ENCODE results near the gene CMTM4. TPM values are rescaled to one million over a fixed set of nuclear protein-coding genes. Genes with fewer than 3 reads are reported as not detected.

Gene CMTM4
- total and polyA plus RNA-seq, 7 experiments from 2014 or later, result 0.07 to 2.5 (median 1.7) TPM

DNA sequence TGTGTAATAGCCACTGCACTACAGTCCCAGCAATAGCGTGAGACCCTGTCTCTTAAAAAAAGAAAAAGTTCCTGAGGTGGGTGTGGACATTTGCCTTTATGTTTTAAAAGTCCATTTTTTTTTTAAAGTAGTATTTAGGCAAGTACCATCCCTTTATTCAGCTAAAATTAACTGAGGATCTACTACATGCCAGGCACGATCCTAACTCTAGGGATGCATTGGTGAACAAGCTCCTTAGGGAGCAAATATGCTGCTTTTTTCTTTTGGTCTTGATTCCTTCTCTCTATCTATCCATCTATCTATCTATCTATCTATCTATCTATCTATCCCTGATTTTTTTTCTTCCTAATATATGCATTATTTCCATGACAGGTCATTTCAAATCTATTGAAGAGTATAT is 47.4 kb downstream of the CMTM4 start:
- DNase-seq (no peak), ATAC-seq (no peak)
- ChIA-PET CTCF (interaction anchor here (0.6 to 0.9 kb wide), 5 partner anchors 9 to 254 kb away, joined by 3 to 4 read pairs (median 3); no protein-coding TSS in a partner anchor), POLR2A (no interaction called here)
- Histone ChIP-seq H3K27me3 (ENCODE audit: control insufficient read depth in 2 of 2, insufficient read depth in 2 of 2, low read length in 2 of 2) (no peaks in the 10 kb centered on the region), H3K27ac (ENCODE audit: low read depth, low read length) (no peak overlapping the region), H3K4me3 (ENCODE audit: low read length) (no peak overlapping the region), H3K4me1 (ENCODE audit: control insufficient read depth in 2 of 2, insufficient read depth in 2 of 2, low read length in 2 of 2) (peaks cover 0 to 5% of the 10 kb centered on the region in 2 donors), H3K9me3 (ENCODE audit: control insufficient read depth in 2 of 3, low read length in 3 of 3) (no peaks in the 10 kb centered on the region), H3K36me3 (ENCODE audit: control insufficient read depth in 2 of 3, insufficient read depth in 3 of 3, low read length in 3 of 3) (no peaks in the 10 kb centered on the region)
- H3K36me3 Mint-ChIP-seq, result no peaks in the 10 kb centered on the region
- no peaks in the 10 kb centered on the region for H3K9me3 Mint-ChIP-seq
- peaks cover 0 to 3% (median 2%) of the 10 kb centered on the region in 5 donors for H3K27me3 Mint-ChIP-seq
- no peak overlapping the region for H3K27ac Mint-ChIP-seq
- H3K4me3 Mint-ChIP-seq, result no peak overlapping the region
- intact Hi-C loops (cut with micrococcal nuclease), result no loop called here
- peaks cover 0 to 15% (median 9%) of the 10 kb centered on the region in 7 donors for H3K4me1 Mint-ChIP-seq

DNA sequence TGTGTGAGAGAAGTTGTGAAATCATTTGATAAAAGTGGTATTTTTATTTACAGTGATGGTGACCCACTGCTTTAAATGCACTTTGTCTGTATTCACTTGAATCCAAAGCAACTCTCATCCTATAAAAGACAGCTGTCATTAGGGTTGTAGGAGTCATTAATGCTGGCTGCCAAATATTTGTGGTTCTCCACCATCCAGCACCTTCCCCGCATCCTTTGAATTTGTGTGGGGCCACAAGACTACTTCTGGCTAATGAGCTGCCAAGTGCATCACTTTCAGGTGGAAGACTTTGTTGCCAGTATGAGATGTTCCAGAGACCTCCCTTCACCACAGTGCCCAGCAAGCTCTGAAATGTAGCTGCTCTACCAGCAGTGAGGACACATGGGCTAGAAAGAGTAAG is 48.7 kb downstream of the CMTM4 start:
- no peaks in the 10 kb centered on the region for H3K36me3 ChIP-seq (ENCODE audit: control insufficient read depth in 2 of 3, insufficient read depth in 3 of 3, low read length in 3 of 3)
- Mint-ChIP-seq H3K9me3 (no peaks in the 10 kb centered on the region), H3K36me3 (no peaks in the 10 kb centered on the region), H3K4me1 (peaks cover 0 to 13% (median 9%) of the 10 kb centered on the region in 7 donors), H3K27ac (no peak overlapping the region), H3K4me3 (no peak overlapping the region), H3K27me3 (peaks cover 0 to 2% (median 0%) of the 10 kb centered on the region in 5 donors)
- intact Hi-C loops (cut with micrococcal nuclease), result no loop called here
- H3K9me3 ChIP-seq (ENCODE audit: control insufficient read depth in 2 of 3, low read length in 3 of 3), result no peaks in the 10 kb centered on the region
- H3K27ac ChIP-seq (ENCODE audit: low read depth, low read length), result no peak overlapping the region
- peaks cover 0 to 5% of the 10 kb centered on the region in 2 donors for H3K4me1 ChIP-seq (ENCODE audit: control insufficient read depth in 2 of 2, insufficient read depth in 2 of 2, low read length in 2 of 2)
- no peaks in the 10 kb centered on the region for H3K27me3 ChIP-seq (ENCODE audit: control insufficient read depth in 2 of 2, insufficient read depth in 2 of 2, low read length in 2 of 2)
- ATAC-seq (no peak), DNase-seq (no peak)
- H3K4me3 ChIP-seq (ENCODE audit: low read length), result no peak overlapping the region
- ChIA-PET POLR2A (interaction anchor here (0.7 kb wide), 1 partner anchor 91 kb away, joined by 3 read pairs; no protein-coding TSS in a partner anchor), CTCF (interaction anchor here (0.6 kb wide), 1 partner anchor 14 kb away, joined by 7 read pairs; no protein-coding TSS in a partner anchor)

- H3K36me3 Mint-ChIP-seq, result no peaks in the 10 kb centered on the region
- Histone ChIP-seq H3K27ac (ENCODE audit: low read depth, low read length) (no peak overlapping the region), H3K36me3 (ENCODE audit: control insufficient read depth in 2 of 3, insufficient read depth in 3 of 3, low read length in 3 of 3) (no peaks in the 10 kb centered on the region), H3K4me3 (ENCODE audit: low read length) (no peak overlapping the region), H3K27me3 (ENCODE audit: control insufficient read depth in 2 of 2, insufficient read depth in 2 of 2, low read length in 2 of 2) (no peaks in the 10 kb centered on the region), H3K9me3 (ENCODE audit: control insufficient read depth in 2 of 3, low read length in 3 of 3) (no peaks in the 10 kb centered on the region), H3K4me1 (ENCODE audit: control insufficient read depth in 2 of 2, insufficient read depth in 2 of 2, low read length in 2 of 2) (no peaks in the 10 kb centered on the region)
- intact Hi-C loops (cut with micrococcal nuclease), result no loop called here
- POLR2A ChIA-PET, result interaction anchor here (1.1 kb wide), 1 partner anchor 12 kb away, joined by 3 read pairs; no protein-coding TSS in a partner anchor
- H3K4me1 Mint-ChIP-seq, result peaks cover 0 to 3% (median 0%) of the 10 kb centered on the region in 7 donors
- DNase-seq (no peak), ATAC-seq (no peak)
- no peak overlapping the region for H3K27ac Mint-ChIP-seq
- peaks cover 0 to 9% (median 0%) of the 10 kb centered on the region in 5 donors for H3K27me3 Mint-ChIP-seq
- no peaks in the 10 kb centered on the region for H3K9me3 Mint-ChIP-seq
- CTCF ChIA-PET, result no interaction called here
- no peak overlapping the region for H3K4me3 Mint-ChIP-seq
Observed at GRCh38 chr16:66641387-66641786, 55.2 kb downstream of the CMTM4 start.

DNA sequence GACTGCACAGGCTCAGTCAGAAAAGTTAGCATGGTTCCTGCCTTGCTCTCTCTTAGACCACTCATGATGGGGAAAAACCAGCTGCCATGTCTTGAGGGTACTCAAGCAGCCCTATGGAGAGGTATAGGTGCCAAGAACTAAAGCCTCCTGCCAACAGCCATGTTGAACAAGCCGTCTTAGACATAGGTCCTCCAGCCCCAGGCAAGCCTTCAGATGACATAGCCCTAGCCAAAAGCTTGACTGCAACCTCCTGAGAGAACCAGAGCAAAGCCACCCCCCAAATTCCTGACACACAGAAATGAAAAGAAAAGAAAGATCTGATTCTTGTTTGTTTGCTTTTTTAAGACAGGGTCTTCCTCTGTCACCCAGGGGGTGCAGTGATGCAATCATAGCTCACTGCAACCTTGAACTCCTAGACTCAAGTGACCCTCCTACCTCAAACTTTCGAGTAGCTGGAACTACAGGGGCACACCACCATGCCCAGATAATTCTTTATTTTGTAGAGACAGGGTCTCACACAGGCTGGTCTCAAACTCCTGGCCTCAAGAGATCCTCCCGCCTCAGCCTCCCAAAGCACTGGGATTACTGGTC is 55.7 kb downstream of the CMTM4 start:
- Histone ChIP-seq H3K27ac (ENCODE audit: low read depth, low read length) (no peak overlapping the region), H3K4me3 (ENCODE audit: low read length) (no peak overlapping the region), H3K27me3 (ENCODE audit: control insufficient read depth in 2 of 2, insufficient read depth in 2 of 2, low read length in 2 of 2) (no peaks in the 10 kb centered on the region), H3K4me1 (ENCODE audit: control insufficient read depth in 2 of 2, insufficient read depth in 2 of 2, low read length in 2 of 2) (no peaks in the 10 kb centered on the region), H3K36me3 (ENCODE audit: control insufficient read depth in 2 of 3, insufficient read depth in 3 of 3, low read length in 3 of 3) (no peaks in the 10 kb centered on the region), H3K9me3 (ENCODE audit: control insufficient read depth in 2 of 3, low read length in 3 of 3) (no peaks in the 10 kb centered on the region)
- Mint-ChIP-seq H3K4me1 (peaks cover 0 to 3% (median 0%) of the 10 kb centered on the region in 7 donors), H3K36me3 (no peaks in the 10 kb centered on the region), H3K27me3 (peaks cover 0 to 9% (median 0%) of the 10 kb centered on the region in 5 donors), H3K4me3 (no peak overlapping the region), H3K27ac (no peak overlapping the region), H3K9me3 (no peaks in the 10 kb centered on the region)
- ATAC-seq, result no peak
- DNase-seq, result no peak
- ChIA-PET CTCF (no interaction called here), POLR2A (interaction anchor here (1.1 kb wide), 1 partner anchor 12 kb away, joined by 3 read pairs; no protein-coding TSS in a partner anchor)
- intact Hi-C loops (cut with micrococcal nuclease), result no loop called here

GRCh38 chr16:66639091-66639885 is 57.3 kb downstream of the CMTM4 start:
- ATAC-seq, result no peak
- Mint-ChIP-seq H3K4me1 (peaks cover 0 to 3% (median 0%) of the 10 kb centered on the region in 7 donors), H3K27ac (no peak overlapping the region), H3K36me3 (no peaks in the 10 kb centered on the region), H3K9me3 (no peaks in the 10 kb centered on the region), H3K4me3 (no peak overlapping the region), H3K27me3 (peaks cover 0 to 9% (median 0%) of the 10 kb centered on the region in 5 donors)
- Histone ChIP-seq H3K4me3 (ENCODE audit: low read length) (no peak overlapping the region), H3K9me3 (ENCODE audit: control insufficient read depth in 2 of 3, low read length in 3 of 3) (no peaks in the 10 kb centered on the region), H3K36me3 (ENCODE audit: control insufficient read depth in 2 of 3, insufficient read depth in 3 of 3, low read length in 3 of 3) (no peaks in the 10 kb centered on the region), H3K4me1 (ENCODE audit: control insufficient read depth in 2 of 2, insufficient read depth in 2 of 2, low read length in 2 of 2) (no peaks in the 10 kb centered on the region), H3K27ac (ENCODE audit: low read depth, low read length) (no peak overlapping the region), H3K27me3 (ENCODE audit: control insufficient read depth in 2 of 2, insufficient read depth in 2 of 2, low read length in 2 of 2) (no peaks in the 10 kb centered on the region)
- intact Hi-C loops (cut with micrococcal nuclease), result no loop called here
- ChIA-PET CTCF (interaction anchor here (1.0 kb wide), 1 partner anchor 10 kb away, joined by 4 read pairs; no protein-coding TSS in a partner anchor), POLR2A (no interaction called here)
- DNase-seq, result no peak

- Mint-ChIP-seq H3K36me3 (no peaks in the 10 kb centered on the region), H3K27me3 (peaks cover 0 to 9% (median 0%) of the 10 kb centered on the region in 5 donors), H3K9me3 (no peaks in the 10 kb centered on the region), H3K4me3 (no peak overlapping the region), H3K4me1 (peaks cover 0 to 3% (median 0%) of the 10 kb centered on the region in 7 donors), H3K27ac (peak overlapping the region in 1 of 9 donors; percentile 8)
- Histone ChIP-seq H3K4me1 (ENCODE audit: control insufficient read depth in 2 of 2, insufficient read depth in 2 of 2, low read length in 2 of 2) (no peaks in the 10 kb centered on the region), H3K27ac (ENCODE audit: low read depth, low read length) (no peak overlapping the region), H3K27me3 (ENCODE audit: control insufficient read depth in 2 of 2, insufficient read depth in 2 of 2, low read length in 2 of 2) (no peaks in the 10 kb centered on the region), H3K9me3 (ENCODE audit: control insufficient read depth in 2 of 3, low read length in 3 of 3) (no peaks in the 10 kb centered on the region), H3K36me3 (ENCODE audit: control insufficient read depth in 2 of 3, insufficient read depth in 3 of 3, low read length in 3 of 3) (no peaks in the 10 kb centered on the region), H3K4me3 (ENCODE audit: low read length) (no peak overlapping the region)
- no peak for ATAC-seq
- POLR2A ChIA-PET, result no interaction called here
- no peak for DNase-seq
- CTCF ChIA-PET, result interaction anchor here (1.0 kb wide), 1 partner anchor 13 kb away, joined by 3 read pairs; no protein-coding TSS in a partner anchor
- intact Hi-C loops (cut with micrococcal nuclease), result no loop called here
Observed at GRCh38 chr16:66637806-66638205, 58.7 kb downstream of the CMTM4 start.

All from naive thymus-derived CD4-positive, alpha-beta T cell (primary cell).